ENCODE measurements around the gene EEF2K. TPM values are rescaled to one million over a fixed set of nuclear protein-coding genes. Genes with fewer than 3 reads are reported as not detected.

The EEF2K gene
- total RNA-seq, 1 donor: 57.3 TPM

DNA sequence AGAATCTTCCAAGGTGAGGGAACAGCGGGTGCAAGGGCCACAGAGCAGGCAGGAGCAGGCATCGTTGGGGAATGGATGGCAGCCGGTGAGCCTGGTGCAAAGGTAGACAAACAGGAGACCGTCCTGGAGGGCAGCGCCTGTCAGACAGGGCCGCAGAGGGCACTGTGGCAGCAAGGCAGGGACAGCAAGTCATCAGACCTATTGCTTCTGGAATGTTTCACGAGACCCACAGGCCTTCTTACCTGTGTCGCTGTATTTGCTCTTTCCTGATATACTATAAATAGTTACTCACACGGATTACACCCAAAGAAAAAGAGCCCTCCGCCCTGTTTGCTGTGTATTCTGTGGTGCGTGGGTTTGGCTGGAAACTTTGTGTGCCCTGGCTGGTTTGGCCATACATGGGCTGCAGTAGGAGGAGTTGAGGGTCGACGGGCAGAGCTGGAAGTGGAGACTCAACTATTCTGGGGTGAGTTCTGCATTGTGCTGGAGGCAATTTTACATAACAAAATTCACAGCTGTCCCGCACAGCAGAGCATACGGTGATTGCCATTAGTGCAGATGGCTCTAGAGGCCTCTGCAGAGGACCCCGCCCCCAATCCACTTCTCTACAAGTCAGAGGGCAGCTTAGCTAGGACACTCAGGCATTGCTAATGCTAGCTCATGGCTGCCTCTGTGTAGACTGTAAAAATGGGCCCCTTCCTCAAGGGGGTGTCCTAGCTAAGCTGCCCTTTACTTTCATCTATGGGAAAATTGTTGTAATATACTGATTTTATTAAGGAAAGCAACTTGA, 72.6 kb downstream of the EEF2K start:
- H3K4me3 ChIP-seq (ENCODE audit: low read depth, low read length): no peak overlapping the region
- TF ChIP-seq, protein P1, sequence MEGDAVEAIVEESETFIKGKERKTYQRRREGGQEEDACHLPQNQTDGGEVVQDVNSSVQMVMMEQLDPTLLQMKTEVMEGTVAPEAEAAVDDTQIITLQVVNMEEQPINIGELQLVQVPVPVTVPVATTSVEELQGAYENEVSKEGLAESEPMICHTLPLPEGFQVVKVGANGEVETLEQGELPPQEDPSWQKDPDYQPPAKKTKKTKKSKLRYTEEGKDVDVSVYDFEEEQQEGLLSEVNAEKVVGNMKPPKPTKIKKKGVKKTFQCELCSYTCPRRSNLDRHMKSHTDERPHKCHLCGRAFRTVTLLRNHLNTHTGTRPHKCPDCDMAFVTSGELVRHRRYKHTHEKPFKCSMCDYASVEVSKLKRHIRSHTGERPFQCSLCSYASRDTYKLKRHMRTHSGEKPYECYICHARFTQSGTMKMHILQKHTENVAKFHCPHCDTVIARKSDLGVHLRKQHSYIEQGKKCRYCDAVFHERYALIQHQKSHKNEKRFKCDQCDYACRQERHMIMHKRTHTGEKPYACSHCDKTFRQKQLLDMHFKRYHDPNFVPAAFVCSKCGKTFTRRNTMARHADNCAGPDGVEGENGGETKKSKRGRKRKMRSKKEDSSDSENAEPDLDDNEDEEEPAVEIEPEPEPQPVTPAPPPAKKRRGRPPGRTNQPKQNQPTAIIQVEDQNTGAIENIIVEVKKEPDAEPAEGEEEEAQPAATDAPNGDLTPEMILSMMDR (IDR thresholded peaks at IDR 0.05; ENCODE audit: insufficient read depth, low read length): no peak
- DNase-seq (ENCODE audit: low read depth): no peak

DNA sequence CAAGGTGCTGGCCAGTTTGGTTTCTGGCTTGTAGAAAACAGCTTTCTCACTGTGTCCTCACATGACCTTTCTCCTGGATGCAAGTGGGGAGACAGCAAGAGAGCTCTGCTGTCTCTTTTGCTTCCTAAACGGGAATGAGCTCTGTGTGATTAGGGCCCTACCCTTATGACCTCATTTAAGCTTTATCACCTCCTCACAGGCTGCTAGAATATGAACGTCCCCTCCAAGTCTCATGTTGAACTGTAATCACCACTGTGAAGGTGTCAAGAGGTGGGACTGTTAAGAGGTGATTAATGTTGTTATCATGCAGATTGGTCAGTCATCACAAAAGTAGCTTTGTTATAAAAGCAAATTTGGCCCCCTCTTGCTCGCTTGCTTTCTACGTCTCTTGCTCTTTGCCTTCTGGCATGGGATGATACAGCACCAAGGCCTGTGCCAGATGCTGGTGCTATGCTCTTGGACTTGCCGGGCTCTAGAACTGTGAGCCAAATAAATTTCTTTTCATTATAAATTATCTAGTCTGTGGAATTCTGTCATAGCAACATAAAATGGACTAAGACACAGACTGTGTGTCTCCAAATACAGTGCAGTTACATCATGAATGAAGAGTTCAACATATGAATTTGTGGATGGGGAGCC, 76.3 kb downstream of the EEF2K start:
- no peak overlapping the region for H3K4me3 ChIP-seq (ENCODE audit: low read depth, low read length)
- no peak for DNase-seq (ENCODE audit: low read depth)
- TF ChIP-seq, protein P1 (IDR thresholded peaks at IDR 0.05; ENCODE audit: insufficient read depth, low read length): no peak

DNA sequence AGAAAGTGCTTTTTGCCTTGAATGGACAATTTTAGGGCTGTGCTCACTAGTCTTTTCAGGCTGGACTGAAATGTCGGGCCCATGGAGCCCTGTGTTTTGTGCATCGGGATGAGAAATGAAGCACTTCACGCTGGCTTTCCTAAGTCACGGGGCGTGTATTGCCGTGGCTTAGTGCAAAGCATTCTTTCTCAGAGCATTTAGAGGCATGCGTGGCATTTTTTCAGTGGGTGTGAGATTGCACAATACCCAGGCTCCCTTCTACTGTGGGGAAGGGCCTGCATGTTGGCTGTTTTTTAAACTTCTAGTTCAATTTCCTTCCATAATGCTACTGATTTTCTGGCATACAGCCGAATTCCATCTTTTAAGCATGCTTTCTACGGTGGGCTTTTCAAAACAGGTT, 78.6 kb downstream of the EEF2K start:
- DNase-seq (ENCODE audit: low read depth): peak; percentile 29
- H3K4me3 ChIP-seq (ENCODE audit: low read depth, low read length): no peak overlapping the region

DNA sequence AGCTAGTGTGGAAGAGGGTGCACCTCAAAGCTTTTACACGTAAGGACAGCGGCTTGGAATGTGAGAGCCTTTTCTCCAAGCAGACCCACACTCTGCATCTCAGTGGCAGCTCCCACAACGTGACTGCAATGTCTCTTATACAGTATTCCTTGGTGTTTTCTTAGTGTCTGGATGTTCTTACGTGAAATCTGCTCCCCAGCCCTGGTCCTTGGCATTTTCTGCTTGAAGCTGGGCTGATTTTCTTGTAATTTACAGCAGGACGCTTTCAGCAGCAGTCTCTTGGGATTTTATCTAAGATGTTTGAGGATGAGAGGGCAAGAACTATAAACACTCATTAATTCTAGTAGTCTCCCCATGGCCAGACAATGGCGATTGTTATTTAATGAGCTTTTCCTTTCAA, 79.0 kb downstream of the EEF2K start:
- TF ChIP-seq, protein P1 (IDR thresholded peaks at IDR 0.05; ENCODE audit: insufficient read depth, low read length): no peak
- no peak overlapping the region for H3K4me3 ChIP-seq (ENCODE audit: low read depth, low read length)
- DNase-seq (ENCODE audit: low read depth): no peak

More for the DNA sequence above, 78.6 kb downstream of the EEF2K start:
- TF ChIP-seq, protein P1 (IDR thresholded peaks at IDR 0.05; ENCODE audit: insufficient read depth, low read length): no peak

DNA sequence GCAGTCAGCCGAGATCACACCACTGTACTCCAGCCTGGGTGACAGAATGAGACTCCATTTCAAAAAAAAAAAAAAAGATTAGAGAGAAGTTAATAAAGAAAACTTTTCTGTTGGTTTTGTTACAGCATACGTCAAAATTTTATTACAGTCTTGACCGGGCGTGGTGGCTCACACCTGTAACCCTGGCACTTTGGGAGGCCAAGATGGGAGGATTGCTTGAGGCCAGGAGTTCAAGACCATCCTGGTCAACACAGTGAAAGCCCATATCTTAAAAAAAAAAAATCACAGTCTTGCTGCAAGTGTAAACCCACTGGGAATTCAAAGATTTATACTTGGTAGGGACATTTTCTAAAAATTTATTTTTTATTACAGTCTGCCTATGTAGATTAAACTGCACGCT, 84.9 kb downstream of the EEF2K start:
- TF ChIP-seq, protein P1 (IDR thresholded peaks at IDR 0.05; ENCODE audit: insufficient read depth, low read length): no peak
- H3K4me3 ChIP-seq (ENCODE audit: low read depth, low read length): no peak overlapping the region
- DNase-seq (ENCODE audit: low read depth): no peak

DNA sequence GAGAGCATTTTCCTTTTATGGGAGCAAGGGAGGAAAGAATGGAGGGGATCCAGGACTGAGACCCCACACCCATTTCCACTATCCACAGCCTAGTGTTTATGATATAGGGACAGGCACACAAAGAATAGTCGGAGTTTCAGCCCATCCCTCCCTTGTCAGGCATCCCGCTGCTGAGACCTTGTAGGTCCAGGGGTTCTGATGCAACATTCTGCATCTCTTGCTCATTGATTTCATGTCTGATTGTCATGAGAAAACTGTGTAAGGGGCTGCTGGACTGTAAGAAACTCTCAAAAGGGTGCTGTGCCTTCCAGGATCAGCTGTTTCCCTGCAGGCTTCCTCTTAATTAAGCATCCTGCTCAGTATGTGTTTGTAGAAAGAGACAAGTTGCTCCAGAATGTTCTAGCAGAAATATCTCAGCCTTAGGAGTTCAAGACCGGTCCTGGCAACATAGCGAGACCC, 85.8 kb downstream of the EEF2K start:
- peak; percentile 85 for DNase-seq (ENCODE audit: low read depth)
- TF ChIP-seq, protein P1 (IDR thresholded peaks at IDR 0.05; ENCODE audit: insufficient read depth, low read length): no peak
- no peak overlapping the region for H3K4me3 ChIP-seq (ENCODE audit: low read depth, low read length)
